B cell (primary cell): ENCODE measurements around the gene DDX10. TPM values are rescaled to one million over a fixed set of nuclear protein-coding genes. Genes with fewer than 3 reads are reported as not detected.

ENCODE experiments used
- ATAC-seq: fragments of 200-7000 bp; cut with Tn5 transposase; one replicate; pipeline ENCODE4 v1.10.0; 2021; ENCODE audit warnings: low read depth, mild to moderate bottlenecking, moderate number of reproducible peaks, moderate library complexity
- CTCF ChIA-PET: fragments of 350-600 bp; sonication (Branson Sonifier 250); formaldehyde crosslinking; loops from one replicate; lab custom pipeline; 2021; ENCODE audit warnings: antibody characterized with exemption, inconsistent platforms; lab: Charles Lee
- POLR2A ChIA-PET: fragments of 350-600 bp; sonication (Branson Sonifier 250); formaldehyde crosslinking; loops from one replicate; lab custom pipeline; 2021; ENCODE audit warnings: antibody characterized with exemption; lab: Charles Lee
- DNase-seq: peaks from one replicate; pipeline ENCODE4 v3.0.0; 2013
- H2AFZ ChIP-seq: 2 replicates; pipeline ENCODE4 v1.6.1; 2012; ENCODE audit warnings: mild to moderate bottlenecking, low read depth, low read length; ENCODE audit not compliant: insufficient read depth, poor library complexity, severe bottlenecking
- H3K27ac ChIP-seq, 2 donors: 1 replicate in 1 of 2; 2 replicates in 1 of 2; pipeline ENCODE4 v1.5.1; 2012 to 2013; ENCODE audit warnings: low read length in 2 of 2, mild to moderate bottlenecking in 2 of 2, moderate library complexity in 1 of 2
- H3K27me3 ChIP-seq, 4 experiments: fragments of 200-600 bp in 1 of 4; sonication (generic) in 1 of 4; replicated peaks in 1 of 4; 1 replicate in 2 of 4; 2 replicates in 2 of 4; pipeline versions ENCODE4 v1.6.1 to v1.7.0; 2013 to 2016; ENCODE audit warnings: low read length in 3 of 4, mild to moderate bottlenecking in 2 of 4, mixed read lengths in 1 of 4, moderate library complexity in 1 of 4; ENCODE audit not compliant: insufficient read depth in 4 of 4, control insufficient read depth in 3 of 4; ENCODE audit errors: control extremely low read depth in 1 of 4
- H3K36me3 ChIP-seq, 2 experiments: replicated peaks in 1 of 2; 1 replicate in 1 of 2; 2 replicates in 1 of 2; pipeline versions ENCODE4 v1.6.1 to v1.7.1; 2013; ENCODE audit warnings: low read length in 1 of 2; ENCODE audit not compliant: insufficient read depth in 2 of 2, control insufficient read depth in 1 of 2; ENCODE audit errors: control extremely low read depth in 1 of 2, extremely low read depth in 1 of 2
- H3K4me1 ChIP-seq, 2 donors: fragments of 200-600 bp in 1 of 2; sonication (generic) in 1 of 2; 1 replicate in 1 of 2; 2 replicates in 1 of 2; pipeline versions ENCODE4 v1.5.1 to v1.6.1; 2013 to 2017; ENCODE audit warnings: low read length in 2 of 2; ENCODE audit not compliant: control insufficient read depth in 2 of 2, insufficient read depth in 2 of 2
- H3K4me2 ChIP-seq: replicated peaks from 2 replicates; pipeline ENCODE3; 2012; ENCODE audit warnings: mild to moderate bottlenecking, low read depth, low read length; ENCODE audit not compliant: poor library complexity, severe bottlenecking
- H3K4me3 ChIP-seq, 5 experiments: fragments of 200-600 bp in 1 of 5; sonication (generic) in 1 of 5; 1 replicate in 3 of 5; 2 replicates in 2 of 5; pipeline versions ENCODE4 v1.5.1 to v1.7.0; 2011 to 2016; ENCODE audit warnings: low read length in 4 of 5, mild to moderate bottlenecking in 4 of 5, low read depth in 2 of 5, control low read depth in 1 of 5, moderate library complexity in 1 of 5; ENCODE audit not compliant: insufficient read depth in 1 of 5; ENCODE audit errors: control extremely low read depth in 1 of 5, extremely low read depth in 1 of 5
- H3K79me2 ChIP-seq: fragments of 200-600 bp; sonication (generic); one replicate; pipeline ENCODE4 v1.6.0; 2016; ENCODE audit warnings: low read length; ENCODE audit not compliant: control insufficient read depth, insufficient read depth
- H3K9ac ChIP-seq: fragments of 200-600 bp; sonication (generic); 2 replicates; pipeline ENCODE4 v1.6.1; 2017; ENCODE audit warnings: mild to moderate bottlenecking, low read length, moderate library complexity
- H3K9me3 ChIP-seq, 3 donors: one replicate each; pipeline versions ENCODE4 v1.6.1 to v1.7.1; 2013; ENCODE audit warnings: low read length in 2 of 3; ENCODE audit not compliant: control insufficient read depth in 2 of 3, insufficient read depth in 1 of 3; ENCODE audit errors: control extremely low read depth in 1 of 3
- H4K20me1 ChIP-seq: 2 replicates; pipeline ENCODE4 v1.6.0; 2012; ENCODE audit warnings: mild to moderate bottlenecking, low read length; ENCODE audit not compliant: insufficient read depth, control insufficient read depth, poor library complexity, severe bottlenecking
- H3K27ac Mint-ChIP-seq: one replicate; pipeline ENCODE4 v1.8.0; 2021; ENCODE audit warnings: mixed read lengths
- H3K27me3 Mint-ChIP-seq: one replicate; pipeline ENCODE4 v1.8.0; 2021; ENCODE audit warnings: mixed read lengths
- H3K4me1 Mint-ChIP-seq: one replicate; pipeline ENCODE4 v1.8.0; 2021; ENCODE audit warnings: mixed read lengths
- H3K4me3 Mint-ChIP-seq: one replicate; pipeline ENCODE4 v1.8.0; 2021; ENCODE audit warnings: mixed read lengths
- H3K9me3 Mint-ChIP-seq: one replicate; pipeline ENCODE4 v1.8.0; 2022; ENCODE audit warnings: mixed read lengths; ENCODE audit not compliant: insufficient read depth
- CTCF ChIP-seq: fragments of 200-600 bp; IDR thresholded peaks from one replicate; pipeline ENCODE4 v1.8.0; 2022; ENCODE audit warnings: antibody characterized with exemption, mild to moderate bottlenecking
- EZH2 ChIP-seq: IDR thresholded peaks from 2 replicates; pipeline ENCODE4 v1.6.1; 2012; ENCODE audit warnings: borderline replicate concordance, low read depth, mild to moderate bottlenecking, moderate library complexity, low read length; ENCODE audit not compliant: insufficient read depth, poor library complexity, severe bottlenecking
- WGBS: methylation state at CpG from one replicate; pipeline ENCODE4 v1.1.5; 2013; ENCODE audit warnings: missing lambda C conversion rate; ENCODE audit not compliant: insufficient coverage; 5-methylcytosine and 5-hydroxymethylcytosine counted together
- intact Hi-C: fragments of 100-400 bp; cut with micrococcal nuclease; formaldehyde crosslinking; loops from one replicate; pipeline ENCODE4 v1.10.0; 2022
- polyA plus RNA-seq: library from polyadenylated mRNA; depleted of rRNA; stranded (reverse); fragments of >200 nt; gene quantifications from 2 replicates; pipeline ENCODE4 v1.2.3, GENCODE V29; 2012
- total RNA-seq, 2 donors: library from RNA; stranded (reverse); fragments of 120-200 nt in 1 of 2; gene quantifications; 1 replicate in 1 of 2; 2 replicates in 1 of 2; pipeline versions ENCODE4 v1.2.3 to v1.2.4, GENCODE V29; 2013 to 2022

Gene DDX10
- total and polyA plus RNA-seq, 2 donors (not counting 1 experiment from before 2014, with no cell fraction given) = 15.6 to 30.6 TPM

GRCh38 chr11:108965306-108966001 lies 300.6 kb downstream of the DDX10 start:
- Histone ChIP-seq H4K20me1 (no peaks in the 10 kb centered on the region), H3K79me2 (no peaks in the 10 kb centered on the region), H3K9ac (no peak overlapping the region), H2AFZ (no peak overlapping the region), H3K4me3 (no peak overlapping the region), H3K27me3 (no peaks in the 10 kb centered on the region), H3K4me2 (no peak overlapping the region), H3K27ac (no peak overlapping the region), H3K9me3 (no peaks in the 10 kb centered on the region), H3K4me1 (no peaks in the 10 kb centered on the region), H3K36me3 (no peaks in the 10 kb centered on the region)
- intact Hi-C loops = no loop called here
- H3K4me3 Mint-ChIP-seq = no peak overlapping the region
- WGBS = 95% methylated on average over 8 of the region's 10 CpGs
- CTCF ChIA-PET = no interaction called here
- TF ChIP-seq CTCF (no peak), EZH2 (no peak)
- ATAC-seq (no peak), DNase-seq (no peak)
- H3K27me3 Mint-ChIP-seq = peaks cover 4% of the 10 kb centered on the region
- no peaks in the 10 kb centered on the region for H3K4me1 Mint-ChIP-seq
- POLR2A ChIA-PET = no interaction called here
- H3K27ac Mint-ChIP-seq = no peak overlapping the region
- H3K9me3 Mint-ChIP-seq = no peaks in the 10 kb centered on the region

- 98% methylated on average over 4 of the region's 4 CpGs for WGBS
- no peaks in the 10 kb centered on the region for H3K4me1 ChIP-seq
- no peak overlapping the region for H3K27ac ChIP-seq
- Mint-ChIP-seq H3K27me3 (peaks cover 4% of the 10 kb centered on the region), H3K9me3 (no peaks in the 10 kb centered on the region), H3K4me1 (no peaks in the 10 kb centered on the region), H3K4me3 (no peak overlapping the region), H3K27ac (no peak overlapping the region)
- no peak overlapping the region for H3K9ac ChIP-seq
- H3K36me3 ChIP-seq = no peaks in the 10 kb centered on the region
- H3K79me2 ChIP-seq = no peaks in the 10 kb centered on the region
- ChIA-PET POLR2A (no interaction called here), CTCF (no interaction called here)
- H2AFZ ChIP-seq = no peak overlapping the region
- no peaks in the 10 kb centered on the region for H3K9me3 ChIP-seq
- H3K27me3 ChIP-seq = no peaks in the 10 kb centered on the region
- H4K20me1 ChIP-seq = no peaks in the 10 kb centered on the region
- no peak for ATAC-seq
- H3K4me2 ChIP-seq = no peak overlapping the region
- intact Hi-C loops = no loop called here
- TF ChIP-seq EZH2 (no peak), CTCF (no peak)
- no peak for DNase-seq
- no peak overlapping the region for H3K4me3 ChIP-seq
Observed at GRCh38 chr11:108966206-108966605, 301.3 kb downstream of the DDX10 start.
